LoVo (cell line): ENCODE data around the gene TFAP2E.

Experiments
- DNase-seq: peaks from one replicate; pipeline ENCODE4 v3.0.0-alpha.2; 2016; ENCODE audit warnings: low spot score

TFAP2E gene

DNA sequence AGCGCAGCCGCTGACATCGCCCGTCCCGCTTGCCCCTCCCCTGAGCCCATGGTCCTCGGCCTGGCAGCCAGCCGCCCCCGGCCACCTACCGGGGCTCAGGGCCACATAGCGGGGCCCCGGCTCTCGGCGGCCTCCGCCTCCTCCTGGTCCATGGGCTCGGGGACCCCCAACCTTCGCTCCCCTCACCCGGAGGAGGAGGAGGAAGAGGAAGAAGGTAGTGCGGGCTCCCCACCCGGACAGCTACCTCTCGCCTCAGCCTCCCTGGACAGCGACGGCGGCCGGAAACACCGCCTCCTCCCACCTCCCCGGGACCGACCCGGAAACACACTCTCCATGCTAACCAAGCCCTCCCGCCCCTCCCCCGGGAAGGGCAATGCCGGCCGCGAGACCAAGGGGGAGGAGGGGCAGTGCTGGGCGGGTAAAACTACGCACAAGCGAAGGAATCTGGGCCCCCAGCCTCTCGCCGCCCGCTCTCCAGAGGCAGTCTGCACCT is 15.9 kb upstream of the TFAP2E start, which contains the start of gene KIAA0319L:
Gene KIAA0319L (minus strand): TSS at position 286 of the 493 bp plus-strand sequence. CDS start 2,912 bp downstream, outside the sequence.
- peak; percentile 77 for DNase-seq

DNA sequence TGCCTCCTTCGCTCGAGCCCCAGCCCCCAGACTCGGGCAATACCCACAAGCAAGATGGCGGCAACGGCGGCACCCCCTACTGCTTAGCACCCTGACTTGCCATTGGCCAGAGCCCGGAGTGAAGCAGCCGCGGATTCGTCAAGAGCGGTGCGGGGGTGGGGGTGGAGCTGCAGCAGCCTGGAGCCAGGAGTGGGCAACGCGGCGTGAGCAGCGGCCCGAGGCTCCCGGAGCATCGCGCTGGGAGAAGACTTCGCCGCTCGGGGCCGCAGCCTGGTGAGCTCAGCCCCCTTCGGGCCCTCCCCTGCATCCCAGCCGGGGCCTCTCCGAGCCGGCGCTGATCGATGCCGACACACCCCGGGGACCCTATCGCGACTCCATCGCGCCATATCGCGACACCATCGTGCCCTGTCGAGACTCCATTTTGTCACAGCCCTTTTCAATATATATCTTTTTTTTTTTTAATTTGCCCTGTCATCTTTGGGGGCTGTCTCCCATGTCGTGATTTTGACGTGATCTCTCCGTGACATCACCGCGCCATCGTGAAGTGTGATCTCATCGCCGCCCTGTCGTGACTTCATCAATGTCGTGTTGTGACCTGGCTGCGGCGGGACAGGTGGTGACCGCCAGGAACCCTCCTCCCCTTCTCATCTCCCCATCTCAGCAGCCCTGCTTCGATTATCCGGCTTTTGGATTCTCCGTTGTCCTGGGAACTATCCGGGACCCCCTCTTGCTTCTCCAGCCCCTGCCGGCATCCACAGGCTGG is 15.3 kb upstream of the TFAP2E start, which contains the start of gene NCDN:
Gene NCDN (plus strand): TSS at position 189 of the 763 bp plus-strand sequence. CDS start 392 bp downstream, at position 581.
- DNase-seq = peak; percentile 95

DNA sequence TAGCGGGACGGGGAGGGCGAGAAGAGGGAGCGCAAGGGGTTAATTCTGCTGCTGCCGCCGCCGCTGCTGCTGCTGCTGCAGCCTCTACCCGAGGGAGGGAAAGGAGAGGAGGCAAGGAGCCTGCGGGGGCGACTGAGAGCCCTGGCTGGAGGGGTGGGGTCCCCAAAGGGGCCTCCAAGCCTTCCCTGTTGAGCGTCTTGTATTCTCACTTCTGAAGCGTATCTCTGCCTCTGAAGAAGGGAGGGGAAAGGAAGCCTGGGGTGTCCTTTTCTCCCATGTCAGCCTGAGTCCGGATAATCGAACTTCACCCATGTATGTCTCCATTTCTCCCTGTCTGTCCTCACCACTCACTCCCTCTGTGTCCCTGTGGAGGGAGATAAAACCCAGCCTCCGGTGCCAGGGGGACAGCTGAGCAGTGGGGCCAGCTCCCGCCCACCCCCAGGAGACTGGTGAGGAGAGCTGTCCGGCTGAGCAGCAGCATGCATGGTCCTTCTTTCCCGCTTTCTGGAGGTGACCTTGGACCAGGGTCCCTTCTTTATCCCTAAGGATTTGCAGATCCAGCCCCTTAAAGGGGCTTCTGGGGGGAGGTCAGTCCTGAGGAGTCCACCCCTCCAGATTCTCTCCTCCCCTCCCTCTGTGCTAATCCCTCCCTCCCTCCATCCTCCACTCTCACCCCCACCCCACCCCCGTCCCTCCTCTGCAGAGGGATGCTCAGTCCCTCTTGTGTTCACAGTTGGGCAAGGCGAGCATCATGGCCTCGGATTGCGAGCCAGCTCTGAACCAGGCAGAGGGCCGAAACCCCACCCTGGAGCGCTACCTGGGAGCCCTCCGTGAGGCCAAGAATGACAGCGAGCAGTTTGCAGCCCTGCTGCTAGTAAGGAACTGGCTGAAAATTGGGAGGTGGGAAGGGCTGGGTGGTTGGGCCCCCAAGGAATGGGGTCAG is 14.5 kb upstream of the TFAP2E start:
- DNase-seq = no peak

DNA sequence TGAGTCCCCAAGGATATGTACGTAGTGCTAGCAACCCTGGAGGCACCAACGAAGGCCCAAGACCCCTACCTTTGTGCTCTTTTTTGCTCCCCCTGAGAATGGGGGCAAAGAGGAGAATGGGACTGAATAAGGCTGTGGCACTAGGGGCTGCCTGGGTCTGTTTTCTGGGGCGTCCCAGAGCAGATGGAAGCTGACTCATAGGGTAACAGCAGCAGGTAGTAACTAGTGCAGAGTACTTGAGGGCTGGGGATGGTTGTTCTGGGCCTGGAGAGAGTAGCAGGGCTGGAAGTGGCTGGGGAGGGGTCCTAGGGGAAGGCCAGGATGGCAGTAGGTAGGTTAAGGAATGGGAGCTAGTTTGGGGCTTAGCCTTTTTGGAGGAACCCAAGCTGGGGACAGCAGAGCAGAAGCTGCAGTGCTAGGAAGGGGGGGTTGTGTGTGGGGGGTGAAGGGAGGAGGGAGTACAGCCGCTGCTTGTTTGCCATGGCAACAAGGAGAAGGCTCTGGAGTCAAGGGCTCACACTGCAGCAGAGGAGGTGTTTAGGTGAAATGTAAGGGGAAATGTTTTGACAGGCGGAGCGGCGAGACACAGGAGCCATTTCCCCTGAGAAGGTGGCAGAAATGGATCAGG is 13.7 kb upstream of the TFAP2E start:
- no peak for DNase-seq

DNA sequence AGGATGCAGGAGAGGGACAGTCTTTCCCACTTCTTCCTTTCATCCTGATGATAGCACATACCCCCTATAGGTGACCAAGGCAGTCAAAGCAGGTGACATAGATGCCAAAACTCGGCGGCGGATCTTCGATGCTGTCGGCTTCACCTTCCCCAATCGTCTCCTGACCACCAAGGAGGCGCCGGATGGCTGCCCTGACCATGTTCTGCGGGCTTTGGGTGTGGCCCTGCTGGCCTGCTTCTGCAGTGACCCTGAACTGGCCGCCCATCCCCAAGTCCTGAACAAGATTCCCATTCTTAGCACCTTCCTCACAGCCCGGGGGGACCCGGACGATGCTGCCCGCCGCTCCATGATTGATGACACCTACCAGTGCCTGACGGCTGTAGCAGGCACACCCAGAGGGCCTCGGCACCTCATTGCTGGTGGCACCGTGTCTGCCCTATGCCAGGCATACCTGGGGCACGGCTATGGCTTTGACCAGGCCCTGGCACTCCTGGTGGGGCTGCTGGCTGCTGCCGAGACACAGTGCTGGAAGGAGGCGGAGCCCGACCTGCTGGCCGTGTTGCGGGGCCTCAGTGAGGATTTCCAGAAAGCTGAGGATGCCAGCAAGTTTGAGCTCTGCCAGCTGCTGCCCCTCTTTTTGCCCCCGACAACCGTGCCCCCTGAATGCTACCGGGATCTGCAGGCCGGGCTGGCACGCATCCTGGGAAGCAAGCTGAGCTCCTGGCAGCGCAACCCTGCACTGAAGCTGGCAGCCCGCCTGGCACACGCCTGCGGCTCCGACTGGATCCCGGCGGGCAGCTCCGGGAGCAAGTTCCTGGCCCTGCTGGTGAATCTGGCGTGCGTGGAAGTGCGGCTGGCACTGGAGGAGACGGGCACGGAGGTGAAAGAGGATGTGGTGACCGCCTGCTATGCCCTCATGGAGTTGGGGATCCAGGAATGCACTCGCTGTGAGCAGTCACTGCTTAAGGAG is 12.6 kb upstream of the TFAP2E start:
- no peak for DNase-seq

DNA sequence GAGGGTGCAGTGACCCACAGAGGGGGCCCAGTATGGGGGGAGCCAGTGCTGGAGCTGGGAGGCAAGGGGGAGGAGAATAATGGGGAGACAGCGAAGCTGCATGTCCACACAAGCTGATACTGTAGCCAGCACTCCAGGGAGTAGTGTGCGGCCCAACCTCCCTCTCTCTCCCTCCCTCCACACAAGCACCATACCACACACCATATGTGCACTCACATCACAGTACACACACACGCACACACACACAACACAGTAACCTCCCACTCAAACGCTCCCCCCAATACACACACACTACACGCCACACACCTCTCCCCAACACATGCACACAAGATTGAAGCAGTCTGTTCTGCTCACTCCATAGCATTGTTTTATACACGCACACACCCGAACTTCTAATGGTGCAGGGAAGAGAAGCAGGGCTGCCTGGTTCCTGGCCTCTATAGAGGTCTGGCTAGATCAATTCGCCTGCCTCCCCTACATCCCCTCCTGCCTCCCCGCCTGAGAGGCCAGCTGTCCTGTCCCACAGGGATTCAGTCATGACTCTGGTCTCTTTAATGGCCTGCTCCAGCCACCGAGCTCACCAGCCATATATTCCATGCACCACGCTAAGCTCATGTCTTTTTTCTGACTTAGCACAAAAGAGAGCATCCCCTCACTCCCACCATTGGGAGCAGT is 11.7 kb upstream of the TFAP2E start:
- no peak for DNase-seq

DNA sequence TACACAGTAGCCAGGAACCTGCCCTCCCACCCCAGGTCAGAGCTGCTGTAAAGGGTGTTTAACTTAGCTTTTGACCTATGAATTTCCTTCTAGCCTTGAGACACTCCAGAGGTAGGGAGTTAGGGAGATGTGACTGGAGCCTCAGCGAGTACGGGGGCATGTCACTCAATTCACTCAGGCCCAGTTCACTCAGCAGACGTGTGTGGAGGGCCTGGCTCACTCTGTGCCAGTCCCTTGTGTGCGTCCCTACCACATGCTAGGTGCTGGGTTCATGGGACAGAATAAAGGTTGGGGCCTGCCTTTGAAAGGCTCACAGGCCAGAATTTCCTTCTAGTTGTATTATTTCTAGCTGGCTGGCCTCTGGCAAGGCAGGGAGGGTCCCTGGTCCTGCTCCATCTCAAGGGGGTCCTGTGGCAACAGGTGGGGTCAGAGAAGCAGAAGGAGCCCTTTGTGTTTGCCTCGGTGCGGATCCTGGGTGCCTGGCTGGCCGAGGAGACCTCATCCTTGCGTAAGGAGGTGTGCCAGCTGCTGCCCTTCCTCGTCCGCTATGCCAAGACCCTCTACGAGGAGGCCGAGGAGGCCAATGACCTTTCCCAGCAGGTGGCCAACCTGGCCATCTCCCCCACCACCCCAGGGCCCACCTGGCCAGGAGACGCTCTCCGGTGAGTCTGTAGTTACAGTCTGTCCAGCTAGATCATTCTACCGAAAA is 11.0 kb upstream of the TFAP2E start:
- DNase-seq = no peak

DNA sequence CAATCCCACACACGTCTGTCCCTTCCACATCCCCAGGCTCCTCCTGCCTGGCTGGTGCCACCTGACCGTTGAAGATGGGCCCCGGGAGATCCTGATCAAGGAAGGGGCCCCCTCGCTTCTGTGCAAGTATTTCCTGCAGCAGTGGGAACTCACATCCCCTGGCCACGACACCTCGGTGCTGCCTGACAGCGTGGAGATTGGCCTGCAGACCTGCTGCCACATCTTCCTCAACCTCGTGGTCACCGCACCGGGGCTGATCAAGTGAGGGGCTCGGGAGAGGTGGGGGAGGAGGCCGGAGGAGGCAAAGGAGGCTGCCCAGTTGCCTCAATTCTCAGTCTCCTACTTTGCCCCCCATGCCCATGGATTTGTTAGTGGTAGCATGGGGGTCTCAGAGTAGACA is 9.9 kb upstream of the TFAP2E start:
- DNase-seq = no peak

DNA sequence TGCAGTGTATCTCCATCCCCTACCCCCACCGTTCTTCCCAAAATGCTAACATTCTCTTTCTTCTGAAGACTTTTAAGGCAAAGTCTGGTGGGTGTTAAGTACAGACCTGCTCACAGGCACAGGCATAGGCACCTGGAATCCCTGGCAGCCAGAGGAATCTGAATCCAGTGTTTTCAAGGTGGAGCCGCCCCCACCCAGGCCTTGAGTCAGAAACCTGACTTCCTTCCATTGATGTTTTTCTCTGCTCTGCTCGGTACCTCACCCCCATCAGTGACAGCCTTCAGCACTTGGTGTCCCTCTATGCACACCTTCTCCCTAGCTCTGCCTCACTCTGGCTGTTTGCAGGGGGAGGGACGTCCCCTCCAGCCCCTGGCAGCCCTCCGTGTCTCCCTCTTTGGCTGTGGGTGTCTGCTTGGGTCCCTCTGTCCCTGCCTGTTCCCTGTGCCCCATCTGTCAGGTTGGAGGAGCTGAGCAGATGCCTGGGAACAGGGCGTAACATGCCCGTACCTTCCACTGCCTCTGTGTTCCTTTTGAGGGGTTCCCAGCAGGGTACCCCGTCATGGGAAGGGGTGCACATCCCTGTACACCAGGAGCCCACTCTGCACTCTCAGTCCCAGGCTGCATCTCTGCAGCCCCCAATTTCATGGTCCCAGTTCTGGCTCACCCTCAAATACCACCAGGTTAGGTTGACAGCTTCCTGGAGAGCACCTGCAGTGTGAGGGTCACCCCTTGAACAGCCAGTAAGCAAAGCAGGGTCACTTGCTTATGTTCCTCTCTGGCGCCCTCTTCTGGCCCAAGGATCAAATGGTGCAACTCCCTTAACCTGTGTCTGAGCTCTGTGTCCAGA is 8.9 kb upstream of the TFAP2E start:
- DNase-seq = peak; percentile 64

DNA sequence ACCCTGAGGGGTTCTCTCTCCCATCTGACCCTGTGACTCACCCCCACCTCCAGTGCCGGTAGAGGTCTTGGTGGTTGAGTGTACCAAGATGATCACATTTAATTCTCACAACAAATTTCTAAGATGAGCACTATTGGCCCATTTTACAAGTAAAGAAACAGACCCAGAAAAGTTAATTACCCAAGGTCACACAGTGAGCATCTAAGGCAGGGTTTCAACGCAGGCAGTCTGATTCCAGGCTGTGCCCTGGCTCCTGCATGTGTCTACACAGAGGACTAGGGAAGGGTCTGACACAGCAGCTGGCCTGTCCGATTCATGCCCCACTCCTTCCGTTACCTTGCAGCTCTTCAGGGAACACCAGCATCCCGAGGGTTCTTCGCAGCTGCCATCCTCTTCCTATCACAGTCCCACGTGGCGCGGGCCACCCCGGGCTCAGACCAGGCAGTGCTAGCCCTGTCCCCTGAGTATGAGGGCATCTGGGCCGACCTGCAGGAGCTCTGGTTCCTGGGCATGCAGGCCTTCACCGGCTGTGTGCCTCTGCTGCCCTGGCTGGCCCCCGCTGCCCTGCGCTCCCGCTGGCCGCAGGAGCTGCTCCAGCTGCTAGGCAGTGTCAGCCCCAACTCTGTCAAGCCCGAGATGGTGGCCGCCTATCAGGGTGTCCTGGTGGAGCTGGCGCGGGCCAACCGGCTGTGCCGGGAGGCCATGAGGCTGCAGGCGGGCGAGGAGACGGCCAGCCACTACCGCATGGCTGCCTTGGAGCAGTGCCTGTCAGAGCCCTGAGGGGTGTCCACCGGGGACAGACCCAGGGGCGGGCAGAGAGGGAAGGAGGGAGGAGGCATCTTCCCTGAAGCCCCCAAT is 8.0 kb upstream of the TFAP2E start:
- no peak for DNase-seq

DNA sequence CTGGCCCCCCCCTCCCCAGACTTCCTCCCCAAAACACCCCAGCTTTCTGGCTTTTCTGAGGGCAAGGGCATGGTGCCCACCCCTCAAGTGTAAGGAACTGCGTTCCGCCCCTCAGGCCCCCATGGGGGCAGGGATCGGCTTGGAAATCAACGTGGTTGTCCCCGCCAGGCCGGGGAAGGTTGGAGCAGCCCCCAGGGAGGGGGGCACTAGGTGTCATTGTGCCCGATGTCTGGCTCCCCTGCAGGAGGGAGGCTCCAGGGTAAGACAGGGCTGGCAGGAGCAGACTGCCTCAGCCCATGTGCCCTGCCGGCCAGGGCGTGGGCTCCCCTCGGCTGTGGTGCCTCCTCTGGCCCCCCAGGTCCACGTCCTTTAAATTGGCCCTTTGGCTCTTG is 7.4 kb upstream of the TFAP2E start:
- DNase-seq = no peak

DNA sequence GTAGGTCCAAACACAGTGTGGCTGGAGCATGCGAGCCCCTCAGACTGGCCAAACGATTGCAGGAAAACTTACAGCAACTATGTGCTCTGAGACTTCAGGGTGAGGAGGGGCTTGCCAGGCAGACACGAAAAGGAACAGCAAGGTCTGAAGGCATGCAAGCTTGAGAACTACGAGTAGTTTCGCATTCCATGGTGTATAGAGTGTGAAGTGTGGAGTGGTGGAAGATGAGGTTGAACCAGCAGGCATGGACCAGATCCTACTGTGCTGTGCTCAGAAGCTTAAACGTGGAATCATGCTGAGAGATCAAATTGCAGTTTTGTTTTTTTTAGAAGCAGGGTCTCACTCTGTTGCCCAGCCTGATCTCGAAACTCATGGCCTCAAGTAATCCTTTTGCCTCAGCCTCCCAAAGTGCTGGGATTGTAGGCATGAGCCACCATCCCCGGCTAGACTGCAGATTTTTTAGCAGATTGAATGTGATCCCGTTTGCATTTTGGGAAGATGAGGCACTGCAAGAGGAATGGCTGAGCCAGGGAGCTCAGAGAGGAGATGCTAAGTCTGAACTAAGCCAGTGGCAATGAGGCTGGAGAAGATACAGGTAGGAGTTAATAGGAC is 5.1 kb upstream of the TFAP2E start:
- DNase-seq = no peak

DNA sequence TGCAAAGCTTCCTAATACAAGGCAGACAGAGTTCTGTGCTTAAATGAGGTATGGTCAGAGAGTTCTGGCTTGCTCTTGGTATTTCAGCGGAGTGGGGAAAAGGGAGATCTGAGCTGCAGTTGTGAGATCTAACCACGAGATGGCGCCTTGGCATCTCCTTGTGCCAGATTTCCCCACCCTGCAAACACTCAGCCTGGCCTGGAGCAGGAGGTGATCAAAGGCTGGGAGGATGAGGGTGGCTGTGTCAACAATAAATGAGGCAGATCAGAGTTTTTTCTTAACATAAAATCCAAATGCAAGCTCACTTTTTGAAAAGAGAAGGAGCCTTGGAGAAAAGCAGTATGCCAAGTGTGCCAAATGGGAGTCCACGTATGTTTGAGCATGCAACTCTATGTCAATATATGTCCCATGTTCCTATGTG is 4.1 kb upstream of the TFAP2E start:
- peak; percentile 59 for DNase-seq

DNA sequence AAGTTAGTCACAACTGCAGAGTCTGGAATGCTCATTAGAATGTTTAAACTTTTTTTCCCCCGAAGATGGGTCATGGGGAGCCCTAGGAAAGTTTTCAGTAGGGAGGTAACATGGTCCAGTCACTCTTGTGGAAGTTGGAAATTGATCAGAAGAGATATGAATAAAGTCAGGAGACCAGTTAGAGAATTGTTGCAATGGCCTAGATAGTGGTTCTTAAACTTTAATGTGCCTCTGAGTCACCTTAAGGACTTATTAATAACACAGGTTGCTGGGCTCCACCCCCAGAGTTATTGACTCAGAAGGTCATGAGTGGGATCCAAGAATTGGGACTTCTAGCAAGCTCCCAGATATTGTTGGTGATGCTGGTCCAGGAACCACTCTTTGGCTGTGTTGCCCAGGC is 3.2 kb upstream of the TFAP2E start:
- DNase-seq = no peak

DNA sequence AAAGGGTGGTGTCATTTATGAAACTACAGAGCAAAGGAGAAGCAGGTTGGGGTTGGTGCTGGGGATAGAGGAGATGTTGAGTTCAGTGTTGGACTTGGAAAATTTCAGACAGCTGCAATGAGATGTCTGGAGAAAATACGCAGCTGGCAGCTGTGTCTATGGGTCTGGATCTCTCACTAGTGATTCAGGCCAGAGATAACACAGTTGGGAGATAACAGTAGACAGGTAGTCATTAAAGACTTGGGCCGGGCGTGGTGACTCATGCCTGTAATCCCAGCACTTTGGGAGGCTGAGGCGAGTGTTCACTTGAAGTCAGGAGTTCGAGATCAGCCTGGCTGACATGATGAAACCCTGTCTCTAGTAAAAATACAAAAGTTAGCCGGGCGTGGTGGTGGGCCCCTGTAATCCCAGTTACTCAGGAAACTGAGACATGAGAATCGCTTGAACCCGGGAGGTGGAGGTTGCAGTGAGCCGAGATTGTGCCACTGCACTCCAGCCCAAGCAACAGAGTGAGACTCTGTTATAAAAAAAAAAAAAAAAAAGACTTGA is 2.5 kb upstream of the TFAP2E start:
- peak; percentile 16 for DNase-seq

DNA sequence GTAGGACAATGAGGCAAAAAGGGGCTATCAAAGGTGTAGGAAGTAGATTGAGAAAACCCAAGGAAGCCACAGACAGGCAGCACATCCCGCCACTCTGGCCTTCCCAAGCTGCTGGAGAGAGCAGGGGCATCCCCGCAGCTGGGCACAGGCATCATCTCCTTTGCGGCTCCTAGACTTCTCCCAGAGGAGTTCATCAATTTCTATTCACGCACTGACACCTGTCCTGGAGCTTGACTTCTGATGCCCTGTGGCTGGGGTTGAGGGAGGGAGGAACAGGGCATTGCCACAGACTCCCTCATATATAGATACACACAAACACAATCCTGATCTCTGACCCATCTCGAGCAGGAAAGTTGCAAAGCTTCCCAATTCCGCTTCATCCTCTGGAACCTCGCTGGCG is 1.9 kb upstream of the TFAP2E start:
- DNase-seq = no peak

DNA sequence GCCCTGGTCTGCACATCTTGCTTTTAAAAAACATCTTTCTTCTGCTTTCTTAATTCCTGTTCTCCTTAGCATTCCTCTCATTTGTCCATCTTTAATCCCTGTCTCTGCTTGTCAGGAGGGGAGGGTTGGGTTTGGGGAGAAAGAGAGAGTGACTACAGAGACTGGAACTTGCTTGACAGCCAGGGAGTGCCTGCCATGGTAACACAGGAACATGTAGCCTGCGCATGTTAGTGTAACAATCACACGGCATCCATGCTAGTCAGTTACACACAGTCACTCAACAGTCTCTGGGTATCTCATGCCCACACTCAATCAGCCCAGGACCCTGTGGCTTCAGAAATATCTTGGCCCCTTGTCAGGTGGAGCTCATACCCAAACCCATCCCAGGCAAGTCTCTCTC is 818 bp upstream of the TFAP2E start:
- no peak for DNase-seq
